Upper lobe of right lung (tissue), 1 donor: ENCODE results near the gene RAPGEF6. TPM values are rescaled to one million over a fixed set of nuclear protein-coding genes. Genes with fewer than 3 reads are reported as not detected.
"Not testable (repeated sequence)": the region's sequence is repeated elsewhere in the genome, so short reads cannot be mapped to it uniquely, and the experiment has no call there.

Experiments
- ATAC-seq: fragments of 200-7000 bp; cut with Tn5 transposase; one replicate; pipeline ENCODE4 v1.9.1; 2020; ENCODE audit warnings: mild to moderate bottlenecking, moderate library complexity
- DNase-seq: peaks from one replicate; pipeline ENCODE4 v3.0.0-alpha.2; 2020
- H3K27ac ChIP-seq: fragments of 200-600 bp; one replicate; pipeline ENCODE4 v1.8.0; 2022
- H3K27me3 ChIP-seq: fragments of 200-600 bp; one replicate; pipeline ENCODE4 v1.8.0; 2022; ENCODE audit warnings: mild to moderate bottlenecking
- H3K36me3 ChIP-seq: fragments of 200-600 bp; one replicate; pipeline ENCODE4 v1.8.0; 2022
- H3K4me1 ChIP-seq: fragments of 200-600 bp; one replicate; pipeline ENCODE4 v1.8.0; 2022
- H3K4me3 ChIP-seq: fragments of 200-600 bp; one replicate; pipeline ENCODE4 v1.8.0; 2022; ENCODE audit warnings: mild to moderate bottlenecking
- H3K9me3 ChIP-seq: fragments of 200-600 bp; one replicate; pipeline ENCODE4 v1.8.0; 2022
- CTCF ChIP-seq: fragments of 200-600 bp; IDR thresholded peaks from one replicate; pipeline ENCODE4 v1.8.0; 2022; ENCODE audit warnings: antibody characterized with exemption
- intact Hi-C: fragments of 100-400 bp; cut with DNase I; formaldehyde crosslinking; loops from one replicate; pipeline ENCODE4 v1.11.0; 2022
- total RNA-seq: library from RNA; stranded (reverse); fragmentation: NEBNext Ultra II Directional; extraction: Animal tissue kit (Norgen Biotek cat#: 25700); gene quantifications from one replicate; pipeline ENCODE4 v1.2.1, GENCODE V29; 2021
- donor health status: DM: no; HTN: yes; CAD: no; lungs with severe emphysema.

Gene RAPGEF6
- total RNA-seq, 1 donor from 2014 or later, result 27.2 TPM

- Histone ChIP-seq H3K27me3 (no peaks in the 10 kb centered on the region), H3K4me1 (no peaks in the 10 kb centered on the region), H3K9me3 (no peaks in the 10 kb centered on the region), H3K4me3 (no peak overlapping the region), H3K36me3 (peaks cover 46% of the 10 kb centered on the region), H3K27ac (no peak overlapping the region)
- intact Hi-C loops, result no loop called here
- no peak for TF ChIP-seq CTCF
- DNase-seq, result no peak
- peak; percentile 40 for ATAC-seq
Observed at GRCh38 chr5:131679911-131680310, 44.9 kb upstream of the RAPGEF6 start.

- intact Hi-C loops, H3K4me1 ChIP-seq, DNase-seq, H3K4me3 ChIP-seq, ATAC-seq, H3K27ac ChIP-seq, H3K9me3 ChIP-seq, H3K27me3 ChIP-seq: not testable (repeated sequence)
- peaks cover 52% of the 10 kb centered on the region for H3K36me3 ChIP-seq
Observed at GRCh38 chr5:131678273-131678672, 43.2 kb upstream of the RAPGEF6 start.

GRCh38 chr5:131677115-131677514 lies 42.1 kb upstream of the RAPGEF6 start:
- Histone ChIP-seq H3K9me3 (no peaks in the 10 kb centered on the region), H3K4me3 (no peak overlapping the region), H3K27me3 (no peaks in the 10 kb centered on the region), H3K27ac (no peak overlapping the region), H3K4me1 (peaks cover 14% of the 10 kb centered on the region), H3K36me3 (peaks cover 52% of the 10 kb centered on the region)
- ATAC-seq (no peak), DNase-seq (no peak)
- intact Hi-C loops, result no loop called here
- TF ChIP-seq CTCF, result no peak

- ATAC-seq, result no peak
- intact Hi-C loops, result no loop called here
- no peak for DNase-seq
- no peaks in the 10 kb centered on the region for H3K9me3 ChIP-seq
- H3K27ac ChIP-seq, result peak overlapping the region; percentile 20
- peaks cover 23% of the 10 kb centered on the region for H3K4me1 ChIP-seq
- H3K27me3 ChIP-seq, result no peaks in the 10 kb centered on the region
- peaks cover 61% of the 10 kb centered on the region for H3K36me3 ChIP-seq
- H3K4me3 ChIP-seq, result no peak overlapping the region
- no peak for TF ChIP-seq CTCF
Observed at GRCh38 chr5:131672776-131673175, 37.7 kb upstream of the RAPGEF6 start.

- Histone ChIP-seq H3K9me3 (no peaks in the 10 kb centered on the region), H3K4me3 (no peak overlapping the region), H3K27me3 (no peaks in the 10 kb centered on the region), H3K4me1 (peaks cover 23% of the 10 kb centered on the region), H3K36me3 (peaks cover 54% of the 10 kb centered on the region), H3K27ac (peak overlapping the region; percentile 71)
- no peak for DNase-seq
- intact Hi-C loops, result no loop called here
- peak; percentile 88 for ATAC-seq
- TF ChIP-seq CTCF, result no peak
Observed at GRCh38 chr5:131671994-131672655, 37.1 kb upstream of the RAPGEF6 start.

- intact Hi-C loops, result no loop called here
- peak overlapping the region; percentile 71 for H3K27ac ChIP-seq
- DNase-seq (no peak), ATAC-seq (no peak)
- TF ChIP-seq CTCF, result no peak
- no peak overlapping the region for H3K4me3 ChIP-seq
- H3K9me3 ChIP-seq, result no peaks in the 10 kb centered on the region
- peaks cover 23% of the 10 kb centered on the region for H3K4me1 ChIP-seq
- H3K27me3 ChIP-seq, result no peaks in the 10 kb centered on the region
- peaks cover 50% of the 10 kb centered on the region for H3K36me3 ChIP-seq
Observed at GRCh38 chr5:131671409-131671808, 36.4 kb upstream of the RAPGEF6 start.
